Measurements from ENCODE around the gene CTNNA2.

- TF ChIP-seq CTCF (IDR thresholded peaks at IDR 0.05; ENCODE audit: low read depth, low read length) (no peak), EZH2phosphoT487 (IDR thresholded peaks at IDR 0.05; ENCODE audit: low read depth) (no peak)
Observed at GRCh38 chr2:80148906-80149305, 636.1 kb downstream of the CTNNA2 start.

Data from OCI-LY3 (cell line).